ENCODE data around the gene GBP5. TPM values are rescaled to one million over a fixed set of nuclear protein-coding genes. Genes with fewer than 3 reads are reported as not detected.

Gene GBP5
- total RNA-seq, 1 donor, result under 0.01 TPM

DNA sequence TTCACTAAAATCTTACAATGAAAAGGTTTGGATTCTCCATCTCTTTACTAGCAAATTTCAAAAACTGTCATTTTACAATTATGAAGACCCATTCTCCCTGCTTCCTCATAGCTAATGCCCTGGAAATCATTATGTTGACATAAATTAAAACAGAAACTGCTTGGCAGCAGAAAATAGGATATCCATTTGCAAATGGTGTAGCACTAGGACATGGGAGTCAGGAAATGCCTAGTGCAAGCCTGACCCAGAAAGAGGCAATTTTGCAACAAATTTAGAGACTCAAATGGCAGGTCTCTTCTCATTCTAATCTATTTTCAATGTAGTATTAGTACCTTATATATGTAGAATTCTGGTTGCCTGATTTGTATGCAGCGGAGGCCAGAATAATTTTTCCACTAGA is 2.2 kb downstream of the GBP5 start:
- DNase-seq (ENCODE audit: low read depth), result no peak
- TF ChIP-seq, protein P1, sequence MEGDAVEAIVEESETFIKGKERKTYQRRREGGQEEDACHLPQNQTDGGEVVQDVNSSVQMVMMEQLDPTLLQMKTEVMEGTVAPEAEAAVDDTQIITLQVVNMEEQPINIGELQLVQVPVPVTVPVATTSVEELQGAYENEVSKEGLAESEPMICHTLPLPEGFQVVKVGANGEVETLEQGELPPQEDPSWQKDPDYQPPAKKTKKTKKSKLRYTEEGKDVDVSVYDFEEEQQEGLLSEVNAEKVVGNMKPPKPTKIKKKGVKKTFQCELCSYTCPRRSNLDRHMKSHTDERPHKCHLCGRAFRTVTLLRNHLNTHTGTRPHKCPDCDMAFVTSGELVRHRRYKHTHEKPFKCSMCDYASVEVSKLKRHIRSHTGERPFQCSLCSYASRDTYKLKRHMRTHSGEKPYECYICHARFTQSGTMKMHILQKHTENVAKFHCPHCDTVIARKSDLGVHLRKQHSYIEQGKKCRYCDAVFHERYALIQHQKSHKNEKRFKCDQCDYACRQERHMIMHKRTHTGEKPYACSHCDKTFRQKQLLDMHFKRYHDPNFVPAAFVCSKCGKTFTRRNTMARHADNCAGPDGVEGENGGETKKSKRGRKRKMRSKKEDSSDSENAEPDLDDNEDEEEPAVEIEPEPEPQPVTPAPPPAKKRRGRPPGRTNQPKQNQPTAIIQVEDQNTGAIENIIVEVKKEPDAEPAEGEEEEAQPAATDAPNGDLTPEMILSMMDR (IDR thresholded peaks at IDR 0.05; ENCODE audit: insufficient read depth, low read length), result no peak
- H3K4me3 ChIP-seq (ENCODE audit: low read depth, low read length), result no peak overlapping the region

DNA sequence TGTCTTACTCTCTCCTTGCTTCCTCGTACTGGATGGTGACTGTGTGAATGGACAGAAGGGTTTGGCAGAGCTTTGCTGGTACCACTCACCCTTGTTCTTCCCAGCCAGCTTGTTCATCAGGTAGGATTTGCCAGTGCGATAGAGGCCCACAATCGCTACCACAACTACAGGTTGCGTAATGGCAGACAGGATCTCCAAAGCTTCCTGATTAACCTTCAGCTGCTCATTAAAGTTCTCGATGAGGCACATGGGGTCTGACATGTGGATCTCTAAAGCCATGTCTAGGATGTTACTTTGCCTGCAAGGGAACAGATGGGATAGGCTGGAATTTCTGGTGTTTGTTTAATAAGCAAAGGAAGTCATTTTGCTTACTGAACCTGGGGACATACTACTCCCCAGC is 3.4 kb downstream of the GBP5 start:
- H3K4me3 ChIP-seq (ENCODE audit: low read depth, low read length), result no peak overlapping the region
- TF ChIP-seq, protein P1 (IDR thresholded peaks at IDR 0.05; ENCODE audit: insufficient read depth, low read length), result no peak
- no peak for DNase-seq (ENCODE audit: low read depth)

DNA sequence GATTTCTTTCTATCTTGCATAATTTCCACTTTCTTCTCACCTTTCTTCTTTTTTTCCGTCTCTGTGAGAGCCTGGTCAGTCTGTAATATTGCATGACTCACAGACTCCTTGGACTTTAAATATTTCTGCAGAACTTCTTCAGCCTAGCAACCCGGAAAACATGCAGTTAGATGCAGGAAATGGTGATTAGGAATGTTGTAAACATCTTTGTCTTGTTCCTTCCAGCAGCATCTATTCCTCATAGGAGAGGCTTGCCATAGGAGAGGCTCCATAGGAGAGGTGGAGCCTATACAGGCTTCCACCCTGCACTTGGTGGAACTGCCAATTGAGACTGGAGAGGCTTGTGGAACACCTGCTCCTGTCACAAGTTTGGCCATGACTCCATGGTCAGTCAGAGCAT is 10.0 kb downstream of the GBP5 start:
- DNase-seq (ENCODE audit: low read depth), result peak; percentile 23
- no peak overlapping the region for H3K4me3 ChIP-seq (ENCODE audit: low read depth, low read length)
- TF ChIP-seq, protein P1 (IDR thresholded peaks at IDR 0.05; ENCODE audit: insufficient read depth, low read length), result no peak

DNA sequence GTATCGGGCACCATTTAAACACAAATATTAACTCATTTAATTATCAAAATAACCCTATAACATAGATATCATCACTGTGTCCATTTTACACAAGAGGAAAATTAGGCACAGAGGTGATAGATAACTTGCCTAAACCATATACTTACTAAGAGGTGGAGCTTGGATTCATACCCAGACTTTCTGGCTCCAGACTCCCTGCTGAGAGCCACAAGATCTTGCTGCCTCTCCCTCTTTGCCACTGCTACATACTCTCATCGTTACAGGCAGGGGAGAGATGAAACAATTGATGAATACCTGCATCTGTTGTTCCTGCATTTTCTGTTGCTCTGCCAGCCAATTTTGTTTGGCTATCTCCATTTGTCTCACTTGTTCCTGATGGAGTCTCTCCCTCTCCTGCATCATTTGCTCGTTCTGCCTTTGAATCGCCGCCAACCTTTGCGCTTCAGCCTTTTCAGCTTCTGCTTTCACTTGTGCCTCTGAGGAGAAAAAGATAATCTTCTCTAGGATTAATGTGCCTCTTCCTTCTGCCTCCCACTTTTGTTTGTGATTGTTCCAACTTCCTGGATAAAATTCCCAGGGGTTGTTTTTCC is 10.6 kb downstream of the GBP5 start:
- TF ChIP-seq, protein P1 (IDR thresholded peaks at IDR 0.05; ENCODE audit: insufficient read depth, low read length), result no peak
- peak overlapping the region; percentile 15 for H3K4me3 ChIP-seq (ENCODE audit: low read depth, low read length)
- DNase-seq (ENCODE audit: low read depth), result no peak

DNA sequence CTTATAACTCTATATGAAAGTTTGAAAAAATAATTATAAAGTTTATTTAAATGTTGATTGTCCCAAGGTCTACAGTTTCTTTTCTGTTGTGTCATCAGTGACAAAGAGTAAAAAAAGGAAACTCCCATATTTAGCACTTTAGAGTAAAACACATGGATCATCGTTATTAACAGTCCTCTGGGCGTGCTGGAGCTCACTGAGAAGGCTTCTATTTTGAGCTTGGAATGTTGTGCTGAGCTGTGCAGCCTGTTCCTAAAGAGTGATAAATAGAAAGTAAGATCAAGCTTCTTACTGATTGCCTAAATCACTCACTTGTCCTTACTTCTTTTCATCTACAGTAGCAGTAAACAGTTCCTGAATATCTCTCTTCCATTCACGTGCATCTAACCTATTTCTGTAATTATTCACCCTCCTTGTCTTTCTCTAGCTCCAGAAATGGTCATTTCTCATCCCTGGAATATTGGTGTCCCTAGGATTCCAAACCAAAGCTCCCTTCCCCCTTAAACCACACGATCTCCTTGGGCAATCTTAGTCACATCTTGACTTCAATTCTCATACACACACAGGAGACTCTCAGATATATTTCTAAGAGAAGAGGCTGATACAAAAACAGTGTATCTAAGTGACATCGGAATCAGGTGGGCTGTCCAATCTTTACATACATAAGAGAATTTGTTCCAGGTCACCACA is 11.9 kb downstream of the GBP5 start:
- TF ChIP-seq, protein P1 (IDR thresholded peaks at IDR 0.05; ENCODE audit: insufficient read depth, low read length), result no peak
- no peak for DNase-seq (ENCODE audit: low read depth)
- no peak overlapping the region for H3K4me3 ChIP-seq (ENCODE audit: low read depth, low read length)

- DNase-seq (ENCODE audit: low read depth), result no peak
- H3K4me3 ChIP-seq (ENCODE audit: low read depth, low read length), result no peak overlapping the region
- TF ChIP-seq, protein P1 (IDR thresholded peaks at IDR 0.05; ENCODE audit: insufficient read depth, low read length), result no peak
Observed at GRCh38 chr1:89260042-89260441, 12.6 kb downstream of the GBP5 start.
